Posterior cingulate gyrus (tissue), 11 donors: ENCODE data around the gene CGB7.
A peak's percentile ranks its signal among the peaks of the same experiment; 100 is the strongest.
"Not testable (repeated sequence)": the region's sequence is repeated elsewhere in the genome, so short reads cannot be mapped to it uniquely, and the experiment has no call there.

Experiments used
- DNase-seq, 10 donors: peaks; one replicate each; pipeline versions ENCODE4 v3.0.0 to v3.0.0-alpha.2; 2020 to 2021; ENCODE audit warnings: mixed read lengths in 3 of 10
- intact Hi-C: fragments of 100-400 bp; cut with DNase I; formaldehyde crosslinking; loops from one replicate; pipeline ENCODE4 v1.15.1; 2023

The CGB7 gene

DNA sequence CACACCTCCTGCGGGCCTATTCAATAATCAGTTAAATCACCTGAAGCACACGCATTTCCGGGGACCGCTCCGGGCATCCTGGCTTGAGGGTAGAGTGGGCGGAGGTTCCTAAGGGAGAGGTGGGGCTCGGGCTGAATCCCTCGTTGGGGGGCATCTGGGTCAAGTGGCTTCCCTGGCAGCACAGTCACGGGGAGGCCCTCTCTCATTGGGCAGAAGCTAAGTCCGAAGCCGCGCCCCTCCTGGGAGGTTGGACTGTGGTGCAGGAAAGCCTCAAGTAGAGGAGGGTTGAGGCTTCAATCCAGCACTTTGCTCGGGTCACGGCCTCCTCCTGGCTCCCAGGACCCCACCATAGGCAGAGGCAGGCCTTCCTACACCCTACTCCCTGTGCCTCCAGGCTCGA, 14.0 kb downstream of the CGB7 start, which contains the start of gene CGB5:
Gene CGB5, plus strand, starts transcription at position 301 of the 400 bp plus-strand sequence. CDS start 362 bp downstream, outside the sequence.
- intact Hi-C loops: not testable (repeated sequence)
- DNase-seq: peak in 2 of 10 donors; percentile 53 to 77

DNA sequence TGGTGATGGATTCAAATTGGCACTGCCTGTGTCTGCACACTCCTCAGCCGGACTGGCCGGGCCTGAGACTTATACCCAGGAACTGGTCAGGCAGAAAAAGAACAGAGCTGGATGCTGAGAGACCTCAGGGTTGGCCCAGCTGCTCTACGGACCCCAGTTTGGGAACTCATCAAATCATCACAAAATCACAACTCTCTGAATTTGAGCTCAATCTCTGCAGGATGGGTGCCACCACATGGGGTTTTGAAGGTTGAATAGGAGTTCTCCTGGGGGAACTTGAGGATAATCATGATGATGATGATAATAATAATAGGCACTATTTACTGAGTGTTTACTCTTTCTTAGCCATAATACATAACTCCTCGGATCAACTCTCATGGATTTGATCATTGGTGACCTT, 14.9 kb downstream of the CGB7 start:
- DNase-seq, intact Hi-C loops: not testable (repeated sequence)

DNA sequence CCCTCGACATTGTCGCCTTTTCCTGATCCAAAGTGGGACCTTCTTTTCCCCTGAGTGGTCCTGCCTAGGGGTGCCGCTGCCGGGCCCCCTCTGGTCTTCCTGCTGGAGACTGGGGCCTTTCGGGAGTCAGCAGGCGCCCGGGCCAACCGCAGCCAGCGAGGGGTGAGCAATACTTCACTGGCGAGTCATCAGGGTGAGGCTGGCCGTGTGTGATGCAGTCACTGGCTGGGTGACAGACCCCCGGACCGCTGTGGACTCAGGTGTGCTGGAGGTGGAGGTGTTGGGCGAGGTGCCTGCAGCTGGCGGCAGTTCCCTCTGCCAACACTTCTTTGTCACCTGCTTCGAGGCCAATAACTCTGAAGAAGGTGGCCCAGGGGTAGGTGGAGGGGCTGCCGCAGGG, 15.4 kb downstream of the CGB7 start:
- peak in 2 of 10 donors; percentile 63 to 83 for DNase-seq
- intact Hi-C loops: no loop called here

DNA sequence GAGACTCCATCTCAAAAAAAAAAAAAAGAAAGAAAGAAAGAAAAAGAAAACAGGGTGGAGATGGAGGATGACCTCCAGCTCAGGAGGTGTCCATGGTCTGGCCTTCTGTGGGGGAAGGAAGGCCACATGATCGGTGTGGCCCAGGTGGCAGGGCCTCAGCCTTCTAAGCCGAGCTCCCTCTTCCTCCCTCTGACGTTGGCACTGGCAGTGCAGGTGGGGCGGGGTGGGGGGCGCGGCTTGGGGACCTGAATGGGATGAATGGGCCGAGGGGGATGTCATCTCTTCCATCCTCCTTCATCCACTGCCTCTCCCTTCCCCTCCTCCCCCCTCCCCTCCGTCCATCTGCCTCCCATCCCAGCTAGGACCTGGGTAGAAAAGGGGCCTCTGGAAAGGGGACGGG, 17.8 kb downstream of the CGB7 start:
- intact Hi-C loops: not testable (repeated sequence)
- peak in 2 of 10 donors; percentile 55 to 61 for DNase-seq

DNA sequence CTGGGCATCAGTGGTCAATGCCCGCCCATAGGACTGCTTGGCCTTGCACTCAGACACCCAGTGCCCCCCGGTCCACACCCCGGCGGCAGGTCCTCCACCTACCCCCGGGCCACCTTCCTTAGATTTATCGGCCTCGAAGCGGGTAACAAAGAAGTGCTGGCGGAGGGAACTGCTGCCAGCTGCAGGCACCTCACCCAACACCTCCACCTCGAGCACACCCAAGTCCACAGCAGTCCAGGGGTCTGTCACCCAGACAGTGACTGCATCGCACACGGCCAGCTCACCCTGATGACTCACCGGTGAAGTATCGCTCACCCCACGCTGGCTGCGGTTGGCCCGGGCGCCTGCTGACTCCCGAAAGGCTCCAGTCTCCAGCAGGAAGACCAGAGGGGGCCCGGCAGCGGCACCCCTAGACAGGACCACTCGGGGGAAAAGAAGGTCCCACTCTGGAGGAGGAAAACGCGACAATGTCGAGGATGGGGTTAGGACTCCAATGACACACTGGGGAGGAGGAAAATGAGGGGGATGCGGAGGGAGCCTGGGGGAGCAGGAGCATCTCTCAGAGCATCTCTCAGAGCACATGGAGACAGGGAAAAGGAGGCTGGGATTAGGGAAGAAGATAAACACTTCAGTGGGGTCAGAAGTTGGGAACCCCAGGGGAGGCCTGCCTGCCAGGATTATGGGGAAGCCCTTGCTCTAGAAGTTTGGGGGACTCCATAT, 18.8 kb downstream of the CGB7 start:
- DNase-seq: peak in 2 of 10 donors; percentile 44 to 72
- intact Hi-C loops: not testable (repeated sequence)

DNA sequence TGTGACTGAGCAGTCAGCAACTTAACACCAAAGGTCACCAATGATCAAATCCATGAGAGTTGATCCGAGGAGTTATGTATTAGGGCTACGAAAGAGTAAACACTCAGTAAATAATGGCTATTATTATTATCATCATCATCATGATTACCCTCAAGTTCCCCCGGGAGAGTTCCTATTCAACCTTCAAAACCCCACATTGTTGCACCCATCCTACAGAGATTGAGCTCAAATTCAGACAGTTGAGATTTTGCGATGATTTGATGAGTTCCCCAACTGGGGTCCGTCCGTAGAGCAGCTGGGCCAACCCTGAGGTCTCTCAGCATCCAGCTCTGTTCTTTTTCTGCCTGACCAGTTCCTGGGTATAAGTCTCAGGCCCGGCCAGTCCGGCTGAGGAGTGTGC, 19.4 kb downstream of the CGB7 start:
- DNase-seq, intact Hi-C loops: not testable (repeated sequence)

DNA sequence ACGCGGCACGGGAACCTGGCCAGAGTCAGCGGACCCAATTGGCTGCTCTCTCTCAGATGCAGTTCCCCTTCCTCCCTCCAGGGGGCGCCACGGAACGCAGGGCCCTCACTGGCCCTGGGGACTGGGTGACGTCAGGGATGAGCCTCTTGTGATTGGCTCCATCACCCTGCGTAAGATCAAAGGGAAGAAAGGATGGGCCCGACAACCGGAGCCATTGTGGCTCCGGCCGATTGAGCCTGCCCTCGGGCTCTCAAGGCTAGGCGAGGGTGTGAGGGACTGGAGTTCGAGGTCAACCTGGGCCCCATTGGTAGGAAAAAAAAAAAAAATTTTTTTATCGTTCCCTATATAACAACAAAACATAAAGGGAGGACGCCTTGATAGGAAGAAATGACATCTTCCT, 20.7 kb downstream of the CGB7 start, which contains the start of gene CGB1:
Gene CGB1, minus strand, starts transcription at position 81 of the 400 bp plus-strand sequence. CDS start 184 bp downstream, outside the sequence.
- intact Hi-C loops: not testable (repeated sequence)
- DNase-seq: peak in 2 of 10 donors; percentile 33 to 45

DNA sequence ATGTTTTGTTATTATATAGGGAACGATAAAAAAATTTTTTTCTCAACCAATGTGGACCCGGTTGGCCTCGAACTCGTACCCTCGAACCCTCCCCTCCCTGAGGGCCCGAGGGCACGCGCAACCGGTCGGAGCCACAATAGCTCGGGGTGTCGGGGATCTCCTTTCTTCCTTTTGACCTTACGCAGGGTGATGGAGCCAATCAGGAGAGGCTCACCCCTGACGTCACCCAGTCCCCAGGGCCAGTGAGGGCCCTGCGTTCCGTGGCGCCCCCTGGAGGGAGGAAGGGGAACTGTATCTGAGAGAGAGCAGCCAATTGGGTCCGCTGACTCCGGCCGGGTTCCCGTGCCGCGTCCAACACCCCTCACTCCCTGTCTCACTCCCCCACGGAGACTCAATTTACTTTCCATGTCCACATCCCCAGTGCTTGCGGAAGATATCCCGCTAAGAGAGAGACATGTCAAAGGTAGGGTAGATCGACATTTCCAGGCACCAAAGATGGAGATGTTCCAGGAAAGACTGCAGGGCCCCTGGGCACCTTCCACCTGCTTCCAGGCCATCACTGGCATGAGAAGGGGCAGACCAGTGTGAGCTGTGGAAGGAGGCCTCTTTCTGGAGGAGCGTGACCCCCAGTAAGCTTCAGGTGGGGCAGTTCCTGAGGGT, 25.8 kb downstream of the CGB7 start, which contains the start of gene CGB2:
Gene CGB2, plus strand, starts transcription at position 249 of the 660 bp plus-strand sequence. Its CDS starts 206 bp downstream, at position 455.
- DNase-seq: peak in 1 of 10 donors; percentile 70
- intact Hi-C loops: not testable (repeated sequence)

DNA sequence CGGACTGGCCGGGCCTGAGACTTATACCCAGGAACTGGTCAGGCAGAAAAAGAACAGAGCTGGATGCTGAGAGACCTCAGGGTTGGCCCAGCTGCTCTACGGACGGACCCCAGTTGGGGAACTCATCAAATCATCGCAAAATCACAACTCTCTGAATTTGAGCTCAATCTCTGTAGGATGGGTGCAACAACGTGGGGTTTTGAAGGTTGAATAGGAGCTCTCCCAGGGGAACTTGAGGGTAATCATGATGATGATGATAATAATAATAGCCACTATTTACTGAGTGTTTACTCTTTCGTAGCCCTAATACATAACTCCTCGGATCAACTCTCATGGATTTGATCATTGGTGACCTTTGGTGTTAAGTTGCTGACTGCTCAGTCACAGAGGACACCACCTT, 27.2 kb downstream of the CGB7 start:
- DNase-seq: peak in 1 of 10 donors; percentile 4
- intact Hi-C loops: not testable (repeated sequence)

DNA sequence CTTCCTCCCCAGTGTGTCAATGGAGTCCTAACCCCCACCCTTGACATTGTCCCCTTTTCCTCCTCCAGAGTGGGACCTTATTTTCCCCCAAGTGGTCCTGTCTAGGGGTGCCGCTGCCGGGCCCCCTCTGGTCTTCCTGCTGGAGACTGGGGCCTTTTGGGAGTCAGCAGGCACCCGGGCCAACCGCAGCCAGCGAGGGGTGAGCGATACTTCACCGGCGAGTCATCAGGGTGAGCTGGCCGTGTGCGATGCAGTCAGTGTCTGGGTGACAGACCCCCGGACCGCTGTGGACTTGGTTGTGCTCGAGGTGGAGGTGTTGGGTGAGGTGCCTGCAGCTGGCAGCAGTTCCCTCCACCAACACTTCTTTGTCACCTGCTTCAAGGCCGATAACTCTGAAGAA, 27.8 kb downstream of the CGB7 start:
- intact Hi-C loops: not testable (repeated sequence)
- DNase-seq: peak in 2 of 10 donors; percentile 25 to 65

DNA sequence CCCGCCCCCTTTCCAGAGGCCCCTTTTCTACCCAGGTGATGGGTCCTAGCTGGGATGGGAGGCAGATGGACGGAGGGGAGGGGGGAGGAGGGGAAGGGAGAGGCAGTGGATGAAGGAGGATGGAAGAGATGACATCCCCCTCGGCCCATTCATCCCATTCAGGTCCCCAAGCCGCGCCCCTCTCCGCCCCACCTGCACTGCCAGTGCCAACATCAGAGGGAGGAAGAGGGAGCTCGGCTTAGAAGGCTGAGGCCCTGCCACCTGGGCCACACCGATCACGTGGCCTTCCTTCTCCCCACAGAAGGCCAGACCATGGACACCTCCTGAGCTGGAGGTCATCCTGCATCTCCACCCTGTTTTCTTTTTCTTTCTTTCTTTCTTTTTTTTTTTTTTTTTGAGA, 28.9 kb downstream of the CGB7 start:
- intact Hi-C loops: not testable (repeated sequence)
- peak in 2 of 10 donors; percentile 30 to 71 for DNase-seq

DNA sequence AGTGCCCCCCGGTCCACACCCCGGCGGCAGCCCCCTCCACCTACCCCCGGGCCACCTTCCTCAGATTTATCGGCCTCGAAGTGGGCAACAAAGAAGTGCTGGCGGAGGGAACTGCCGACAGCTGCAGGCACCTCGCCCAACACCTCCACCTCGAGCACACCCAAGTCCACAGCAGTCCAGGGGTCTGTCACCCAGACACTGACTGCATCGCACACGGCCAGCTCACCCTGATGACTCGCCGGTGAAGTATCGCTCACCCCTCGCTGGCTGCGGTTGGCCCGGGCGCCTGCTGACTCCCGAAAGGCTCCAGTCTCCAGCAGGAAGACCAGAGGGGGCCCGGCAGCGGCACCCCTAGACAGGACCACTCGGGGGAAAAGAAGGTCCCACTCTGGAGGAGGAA, 31.9 kb downstream of the CGB7 start:
- peak in 2 of 10 donors; percentile 8 to 59 for DNase-seq
- intact Hi-C loops: not testable (repeated sequence)

DNA sequence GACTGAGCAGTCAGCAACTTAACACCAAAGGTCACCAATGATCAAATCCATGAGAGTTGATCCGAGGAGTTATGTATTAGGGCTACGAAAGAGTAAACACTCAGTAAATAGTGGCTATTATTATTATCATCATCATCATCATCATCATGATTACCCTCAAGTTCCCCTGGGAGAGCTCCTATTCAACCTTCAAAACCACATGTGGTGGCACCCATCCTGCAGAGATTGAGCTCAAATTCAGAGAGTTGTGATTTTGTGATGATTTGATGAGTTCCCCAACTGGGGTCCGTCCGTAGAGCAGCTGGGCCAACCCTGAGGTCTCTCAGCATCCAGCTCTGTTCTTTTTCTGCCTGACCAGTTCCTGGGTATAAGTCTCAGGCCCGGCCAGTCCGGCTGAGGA, 32.5 kb downstream of the CGB7 start:
- intact Hi-C loops, DNase-seq: not testable (repeated sequence)

DNA sequence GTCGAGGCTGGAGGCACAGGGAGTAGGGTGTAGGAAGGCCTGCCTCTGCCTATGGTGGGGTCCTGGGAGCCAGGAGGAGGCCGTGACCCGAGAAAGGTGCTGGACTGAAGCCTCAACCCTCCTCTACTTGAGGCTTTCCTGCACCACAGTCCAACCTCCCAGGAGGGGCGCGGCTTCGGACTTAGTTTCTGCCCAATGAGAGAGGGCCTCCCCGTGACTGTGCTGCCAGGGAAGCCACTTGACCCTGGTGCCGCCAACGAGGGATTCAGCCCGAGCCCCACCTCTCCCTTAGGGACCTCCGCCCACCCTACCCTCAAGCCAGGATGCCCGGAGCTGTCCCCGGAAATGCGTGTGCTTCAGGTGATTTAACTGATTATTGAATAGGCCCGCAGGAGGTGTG, 33.3 kb downstream of the CGB7 start, which contains the start of gene CGB3:
Gene CGB3, minus strand, starts transcription at position 101 of the 400 bp plus-strand sequence. CDS start 362 bp downstream, outside the sequence.
- DNase-seq: peak in 1 of 10 donors; percentile 5
- intact Hi-C loops: not testable (repeated sequence)

DNA sequence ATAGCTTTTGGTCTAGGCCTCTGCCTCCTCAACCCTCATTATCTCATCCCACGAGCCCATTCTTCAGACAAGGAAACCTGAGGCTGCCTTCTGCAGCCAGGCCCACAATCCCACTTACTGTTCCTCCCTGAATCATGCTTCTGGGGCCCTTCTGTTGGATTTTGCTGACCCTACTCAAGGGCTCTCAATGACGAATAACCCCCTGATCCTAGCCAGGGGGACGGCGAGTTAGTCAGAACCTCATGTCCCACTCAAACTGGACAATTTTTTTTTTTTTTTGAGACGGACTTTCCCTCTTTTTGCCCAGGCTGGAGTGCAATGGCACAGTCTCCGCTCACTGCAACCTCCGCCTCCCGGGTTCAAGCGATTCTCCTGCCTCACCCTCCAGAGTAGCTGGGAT, 35.4 kb downstream of the CGB7 start:
- intact Hi-C loops: no loop called here
- DNase-seq: peak in 2 of 10 donors; percentile 15 to 27

DNA sequence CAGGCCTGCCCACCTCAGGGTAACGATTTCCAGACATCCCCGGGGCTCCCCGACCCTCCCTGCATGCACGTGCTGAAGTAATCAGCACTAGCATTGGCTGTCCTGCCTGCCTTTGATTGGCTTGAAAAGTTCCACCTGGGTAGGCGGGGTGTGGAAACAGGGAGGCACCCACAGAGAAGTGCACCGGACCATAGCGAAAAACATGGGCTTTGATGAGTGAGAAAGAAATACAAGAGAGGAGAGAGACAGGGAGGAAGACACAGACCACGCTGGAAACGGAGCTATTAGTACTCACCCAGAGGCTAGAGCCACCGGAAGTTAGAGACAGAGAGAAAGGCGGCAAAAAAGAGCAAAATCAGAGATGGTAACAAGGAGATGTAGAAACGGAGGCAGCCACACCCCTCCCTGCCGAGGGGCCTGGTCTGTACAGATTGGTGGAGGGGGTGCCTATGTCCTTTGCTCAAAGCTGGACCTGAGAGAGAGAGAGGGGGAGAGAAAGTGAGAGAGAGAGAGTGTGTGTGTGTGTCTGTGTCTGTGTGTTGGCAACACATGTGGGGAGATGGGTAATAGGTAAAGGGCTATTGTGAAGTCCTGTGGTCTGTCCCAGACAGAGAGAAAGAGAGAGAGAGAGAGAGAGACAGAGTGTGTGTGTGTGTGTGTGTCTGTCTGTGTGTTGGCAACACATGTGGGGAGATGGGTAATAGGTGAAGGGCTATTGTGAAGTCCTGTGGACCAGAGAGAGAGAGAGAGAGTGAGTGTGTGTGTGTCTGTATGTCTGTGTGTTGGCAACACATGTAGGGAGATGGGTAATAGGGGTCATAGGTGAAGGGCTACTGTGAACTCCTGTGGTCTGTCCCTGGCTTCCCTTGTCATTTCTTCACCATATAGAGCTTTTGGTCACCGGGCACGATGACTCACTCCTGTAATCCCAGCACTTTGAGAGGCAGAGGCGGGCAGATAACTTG, 36.3 kb downstream of the CGB7 start:
- intact Hi-C loops: no loop called here
- peak in 1 of 10 donors; percentile 24 for DNase-seq

DNA sequence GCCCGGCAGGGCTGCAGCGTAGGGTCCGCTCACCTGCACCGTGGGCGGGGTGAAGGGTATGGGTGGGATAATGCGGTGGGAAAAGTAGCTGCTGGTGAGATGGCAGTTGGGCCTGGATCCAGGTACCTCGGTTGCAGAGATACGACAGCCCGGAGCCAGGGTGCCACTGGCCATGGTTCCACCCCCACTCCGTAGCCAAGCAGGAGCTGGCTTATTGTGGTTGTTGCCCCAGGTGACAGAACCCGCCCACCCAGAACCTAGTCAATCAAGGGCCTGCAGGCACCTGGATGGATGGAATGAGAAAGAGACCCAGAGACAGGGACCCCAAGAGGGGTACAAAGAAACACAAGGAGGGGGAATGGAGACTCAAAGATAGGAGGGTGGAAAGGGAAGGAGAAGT, 37.2 kb downstream of the CGB7 start:
- intact Hi-C loops: no loop called here
- DNase-seq: peak in 1 of 10 donors; percentile 36

DNA sequence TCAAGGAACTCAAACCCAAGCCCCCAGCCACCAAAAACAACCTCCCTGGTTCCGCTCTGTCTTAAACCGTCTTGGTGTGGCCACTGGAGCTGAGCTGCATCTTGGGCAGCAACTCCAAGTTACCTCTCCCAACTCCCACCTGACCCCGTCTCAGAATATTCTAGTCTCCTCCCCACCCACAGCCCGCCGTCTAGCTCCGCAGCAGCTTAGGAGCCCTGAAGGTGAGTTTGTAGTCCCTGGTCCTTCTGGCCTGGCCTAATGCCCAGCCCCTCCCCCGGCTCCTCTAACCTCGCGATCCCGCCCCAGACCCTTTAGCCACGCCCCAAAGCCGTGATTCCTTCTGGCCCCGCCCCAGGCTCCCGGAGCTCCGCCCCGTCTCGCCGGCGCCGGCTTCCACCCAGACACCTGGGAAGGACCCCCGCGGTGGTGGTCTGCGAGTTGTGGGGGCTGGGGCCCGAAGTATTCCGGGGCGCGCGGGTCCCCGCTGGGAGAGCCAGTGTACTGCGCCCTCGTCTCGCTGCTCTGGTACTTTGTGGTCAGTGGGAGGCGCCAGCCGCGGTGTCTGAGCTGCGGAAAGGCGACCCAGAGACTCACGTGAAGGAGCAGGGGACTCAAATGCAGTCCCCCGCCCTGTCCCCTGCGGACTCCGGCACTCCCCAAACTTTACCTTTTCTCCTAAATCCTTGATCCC, 38.2 kb downstream of the CGB7 start:
- DNase-seq: peak in 4 of 10 donors; percentile 27 to 78 (median 52)
- intact Hi-C loops: no loop called here
